ENCODE results near the gene TPMT.
"Not testable (repeated sequence)": the region's sequence is repeated elsewhere in the genome, so short reads cannot be mapped to it uniquely, and the experiment has no call there.

Gene TPMT

GRCh38 chr6:18155864-18156421 lies 1.1 kb upstream of the TPMT start:
- DNase-seq (ENCODE audit: low read depth), result peak; percentile 21

- DNase-seq (ENCODE audit: low read depth), result peak; percentile 99
Measured at GRCh38 chr6:18155150-18155863, 430 bp upstream of the TPMT start, which contains the start of gene KDM1B. Gene KDM1B, plus strand, starts transcription at chr6:18155422. Its CDS starts 4,474 bp downstream, at chr6:18159896.

DNA sequence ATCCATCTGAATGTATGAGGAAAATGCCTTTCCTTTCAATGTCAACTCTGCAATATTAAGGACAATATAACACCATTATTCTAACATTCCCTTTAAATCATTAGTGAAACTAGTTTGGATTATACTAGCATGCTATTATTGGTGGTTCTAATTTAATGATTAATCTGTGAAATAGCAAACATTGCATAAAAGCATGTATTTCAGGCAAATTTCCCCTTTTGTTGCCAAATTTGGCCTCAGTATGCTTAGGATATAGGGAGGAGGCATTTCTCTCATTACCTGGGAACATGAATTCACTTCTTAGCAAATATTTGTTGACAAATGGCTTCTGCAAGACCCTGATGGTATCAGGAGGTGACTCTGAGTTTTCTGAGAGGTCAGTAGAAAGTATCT lies 1.6 kb downstream of the TPMT start:
- no peak for DNase-seq (ENCODE audit: low read depth)

- DNase-seq (ENCODE audit: low read depth), result no peak
Measured at GRCh38 chr6:18151801-18152200, 3.1 kb downstream of the TPMT start.

DNA sequence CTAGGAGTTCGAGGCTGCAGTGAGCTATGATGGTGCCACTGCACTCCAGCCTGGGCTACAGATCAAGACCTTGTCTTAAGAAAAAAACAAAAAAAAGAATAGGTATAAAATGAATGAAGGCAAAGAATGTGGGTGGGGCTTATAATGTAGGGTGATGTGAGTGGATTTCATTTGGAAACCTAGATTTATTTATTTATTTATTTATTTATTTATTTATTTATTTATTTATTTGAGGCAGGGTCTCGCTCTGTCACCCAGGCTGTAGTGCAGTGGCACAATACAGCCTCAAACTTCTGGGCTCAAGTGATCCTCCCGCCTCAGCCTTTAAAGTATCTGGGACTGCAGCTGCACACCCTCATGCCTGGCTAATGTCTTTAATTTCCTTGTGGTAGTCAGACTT lies 3.5 kb downstream of the TPMT start:
- DNase-seq (ENCODE audit: low read depth), result not testable (repeated sequence)

DNA sequence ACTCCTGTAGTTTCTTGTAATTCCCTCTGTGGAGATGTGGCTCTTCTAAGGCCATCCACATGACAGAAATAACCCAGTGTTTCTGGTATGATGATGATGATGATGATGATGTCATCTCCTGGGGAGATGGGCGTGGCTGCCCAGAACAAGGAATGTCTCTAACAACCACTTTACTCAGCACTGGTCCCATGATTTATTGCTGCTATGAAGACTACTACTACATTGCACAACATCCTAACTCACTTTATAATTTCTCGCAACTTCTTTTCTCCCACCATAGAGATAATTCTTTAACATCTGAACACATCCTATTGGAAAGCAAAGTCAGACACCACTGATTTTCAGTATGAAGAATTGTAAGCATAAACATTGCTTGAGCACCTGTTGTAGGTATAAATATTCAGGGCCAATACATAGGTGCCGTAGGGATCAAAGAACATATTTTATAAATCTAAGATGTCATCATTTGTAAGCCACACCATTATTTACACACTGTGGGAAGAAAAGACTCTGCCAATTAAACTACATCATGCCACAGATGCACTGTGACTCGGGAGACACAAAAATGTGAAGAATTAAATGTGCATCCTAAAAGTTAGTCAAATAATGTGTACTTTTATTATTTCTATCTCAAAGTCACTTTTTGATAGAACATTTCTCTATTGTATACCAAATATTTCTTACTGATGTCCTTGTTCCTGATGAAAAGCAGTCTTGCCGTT lies 6.4 kb downstream of the TPMT start:
- DNase-seq (ENCODE audit: low read depth), result no peak

- DNase-seq (ENCODE audit: low read depth), result no peak
Measured at GRCh38 chr6:18147616-18148015, 7.3 kb downstream of the TPMT start.

- no peak for DNase-seq (ENCODE audit: low read depth)
Measured at GRCh38 chr6:18147160-18147559, 7.7 kb downstream of the TPMT start.

GRCh38 chr6:18142591-18142861 lies 12.4 kb downstream of the TPMT start:
- no peak for DNase-seq (ENCODE audit: low read depth)

DNA sequence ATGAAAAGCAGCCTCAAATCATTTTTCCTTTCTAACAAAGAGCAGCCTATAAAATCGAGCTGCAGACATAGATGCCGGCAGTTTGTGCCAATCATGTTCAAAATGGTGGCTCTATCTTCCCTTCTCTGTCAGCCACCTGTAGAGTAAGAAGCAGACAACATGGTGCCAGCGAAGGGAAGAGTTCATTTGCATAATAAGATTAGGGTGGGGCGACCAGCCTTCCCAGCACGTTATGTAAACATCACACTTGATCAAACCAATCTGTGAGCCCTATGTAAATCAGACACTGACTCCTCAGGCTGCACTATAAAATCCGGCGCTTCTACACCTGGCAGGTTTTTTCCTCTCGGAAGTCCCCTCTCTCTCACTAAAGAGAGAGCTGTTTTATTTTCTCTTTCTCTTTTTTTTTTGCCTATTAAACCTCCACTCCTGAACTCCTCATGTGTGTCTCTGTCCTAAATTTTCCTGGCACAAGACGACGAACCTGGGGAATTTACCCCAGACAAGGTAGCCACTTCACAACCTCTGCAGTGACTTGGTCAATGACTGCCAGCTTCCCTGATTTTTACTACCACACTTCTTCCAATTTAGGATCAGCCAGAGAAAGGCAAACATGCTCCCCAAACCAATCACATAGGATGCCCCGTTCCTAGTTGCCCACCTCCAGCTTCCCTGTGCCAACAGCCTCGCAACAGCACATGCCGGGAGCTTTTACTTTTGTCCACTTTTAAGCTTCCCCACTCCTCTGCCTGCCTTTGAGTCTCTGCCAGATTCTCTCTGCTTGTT lies 12.9 kb downstream of the TPMT start:
- DNase-seq (ENCODE audit: low read depth), result no peak

GRCh38 chr6:18139935-18140621 lies 14.8 kb downstream of the TPMT start:
- no peak for DNase-seq (ENCODE audit: low read depth)

DNA sequence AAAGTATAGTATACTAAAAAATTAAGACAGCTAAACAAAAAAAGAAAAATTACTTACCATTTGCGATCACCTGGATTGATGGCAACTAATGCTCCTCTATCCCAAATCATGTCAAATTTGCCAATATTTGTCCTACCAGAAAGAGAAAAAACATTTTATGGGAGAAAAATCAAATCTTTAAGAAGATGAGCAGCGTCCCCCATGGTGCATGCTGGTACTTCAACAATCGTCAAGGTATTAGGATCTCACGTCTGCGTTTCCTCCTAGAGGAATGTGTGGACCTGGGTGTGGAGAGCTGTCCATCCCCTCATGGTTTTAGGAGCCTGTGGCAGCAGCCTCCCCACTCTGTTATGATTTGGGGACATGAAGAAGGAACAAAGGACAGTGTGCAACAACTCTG lies 16.0 kb downstream of the TPMT start:
- no peak for DNase-seq (ENCODE audit: low read depth)

DNA sequence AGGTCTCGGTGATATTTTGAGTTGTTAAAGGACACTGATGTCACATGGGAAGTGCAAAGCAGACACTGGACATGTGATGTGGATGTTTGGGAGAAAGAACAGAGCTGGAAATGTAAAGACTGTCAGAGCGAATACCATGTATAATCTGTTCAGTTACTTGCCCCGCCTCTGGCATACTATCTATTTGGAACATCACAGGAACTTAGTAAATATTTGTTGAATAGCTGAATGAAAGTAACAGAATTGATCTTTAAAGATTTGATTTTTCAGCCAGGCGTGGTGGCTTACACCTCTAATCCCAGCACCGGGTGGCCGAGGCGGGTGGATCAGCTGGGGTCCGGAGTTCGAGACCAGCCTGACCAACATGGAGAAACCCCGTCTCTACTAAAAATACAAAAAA lies 18.6 kb downstream of the TPMT start:
- DNase-seq (ENCODE audit: low read depth), result no peak

DNA sequence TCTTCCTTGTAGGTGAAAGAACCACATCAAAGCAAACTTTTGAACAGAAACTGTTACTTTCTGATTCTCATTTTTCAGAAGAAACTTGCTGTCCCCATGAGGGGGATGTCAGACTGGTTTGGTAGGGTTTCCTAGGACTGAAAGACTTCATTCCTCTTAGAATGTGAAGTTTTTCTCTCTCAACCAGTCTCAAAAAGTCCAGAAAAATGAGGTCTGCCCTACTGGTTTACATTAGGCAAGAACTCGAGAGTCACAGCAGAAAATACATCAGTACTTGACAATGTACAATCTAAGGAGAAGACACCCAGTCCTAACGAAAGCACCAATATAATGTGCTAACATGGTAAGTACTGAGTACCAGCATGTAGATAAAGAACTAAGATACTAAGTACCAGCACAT lies 19.7 kb downstream of the TPMT start:
- no peak for DNase-seq (ENCODE audit: low read depth)

DNA sequence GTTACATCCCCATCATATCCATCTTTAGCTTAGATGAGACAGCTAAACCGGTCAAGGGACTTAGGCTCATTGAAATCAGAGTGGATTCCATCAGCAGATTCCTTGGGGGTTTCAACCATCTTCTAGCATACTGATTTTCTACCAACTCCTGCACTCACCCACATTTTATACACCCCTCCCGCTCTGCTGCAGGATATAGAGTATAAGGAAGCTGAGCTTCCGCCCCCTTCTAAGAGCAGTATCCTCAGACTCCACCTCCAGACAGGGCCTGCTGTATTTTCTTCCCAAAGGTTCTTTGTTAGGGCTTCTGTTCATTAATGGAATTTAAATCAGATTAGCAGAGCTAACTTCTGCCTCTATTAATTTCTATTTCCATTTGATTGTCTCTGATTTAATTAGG lies 22.5 kb downstream of the TPMT start:
- DNase-seq (ENCODE audit: low read depth), result no peak

DNA sequence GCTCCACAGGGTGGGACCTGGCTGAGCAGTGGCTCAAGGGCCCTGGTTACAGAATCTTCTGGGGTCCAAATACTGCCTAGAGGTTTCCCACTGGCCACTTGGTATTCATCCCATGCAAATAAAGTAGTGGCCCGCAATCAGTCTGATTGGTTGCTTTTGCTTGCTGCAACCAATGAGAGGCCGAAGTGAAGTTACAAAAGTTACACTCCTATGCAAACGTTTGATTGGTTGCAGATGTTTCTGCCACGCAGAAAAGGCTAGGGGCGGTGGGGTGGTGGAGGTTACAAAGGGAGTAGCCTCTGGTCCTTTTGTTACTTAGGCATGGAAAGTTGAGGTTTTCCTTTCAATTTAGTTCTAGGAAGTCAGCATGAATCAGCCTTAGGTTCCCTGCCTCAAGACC lies 28.8 kb downstream of the TPMT start:
- DNase-seq (ENCODE audit: low read depth), result no peak

DNA sequence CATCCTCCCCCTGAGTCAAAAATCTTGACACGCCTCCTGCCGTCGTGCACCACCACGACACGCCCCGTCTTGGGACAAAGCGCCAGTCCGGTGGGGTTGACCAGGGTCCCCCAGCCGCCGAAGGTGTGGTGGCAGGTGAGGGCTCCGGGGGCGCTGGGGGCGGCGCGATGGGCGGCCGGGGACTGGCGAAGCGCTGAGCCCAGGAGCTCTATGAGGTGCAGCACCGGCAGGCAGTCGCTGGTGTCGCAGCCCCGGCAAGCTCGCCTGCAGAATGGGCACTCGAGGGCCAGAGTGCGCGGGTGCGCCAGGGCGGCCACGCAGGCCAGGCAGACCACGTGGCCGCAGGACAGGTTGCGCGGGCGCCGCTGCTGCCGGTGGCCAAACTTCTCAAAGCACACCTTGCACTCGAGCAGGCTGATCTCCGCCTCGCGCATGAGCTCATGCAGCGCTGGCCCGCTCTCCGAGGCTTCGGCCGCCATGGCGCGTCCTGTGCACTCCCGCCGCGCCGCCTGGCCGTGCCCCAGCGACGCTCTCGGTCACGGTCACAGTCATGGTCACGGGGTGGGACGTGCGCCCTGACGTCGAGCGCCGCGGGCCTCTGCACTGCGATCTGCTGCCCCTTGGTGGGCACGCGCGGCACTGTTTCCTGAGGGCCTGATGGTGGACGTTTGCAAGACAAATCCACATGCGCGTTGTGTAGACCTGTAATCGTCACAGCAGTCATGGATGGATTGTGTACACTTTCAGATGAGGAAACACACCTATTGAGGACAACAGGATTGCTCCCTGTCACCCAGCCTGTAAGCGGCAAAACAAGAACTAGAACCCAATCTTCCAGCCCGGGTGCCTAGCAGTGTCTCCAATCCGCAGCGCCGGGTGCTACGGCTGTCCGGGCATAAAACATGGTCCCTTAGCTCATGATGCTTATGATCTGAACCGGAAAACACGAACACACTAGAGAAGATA lies 32.5 kb downstream of the TPMT start, which contains the start of gene NHLRC1:
Gene NHLRC1, minus strand, starts transcription at position 550 of the 966 bp plus-strand sequence. Its CDS starts 71 bp downstream, at position 479.
- peak; percentile 50 for DNase-seq (ENCODE audit: low read depth)

GRCh38 chr6:18121580-18122127 lies 33.2 kb downstream of the TPMT start:
- DNase-seq (ENCODE audit: low read depth), result no peak

DNA sequence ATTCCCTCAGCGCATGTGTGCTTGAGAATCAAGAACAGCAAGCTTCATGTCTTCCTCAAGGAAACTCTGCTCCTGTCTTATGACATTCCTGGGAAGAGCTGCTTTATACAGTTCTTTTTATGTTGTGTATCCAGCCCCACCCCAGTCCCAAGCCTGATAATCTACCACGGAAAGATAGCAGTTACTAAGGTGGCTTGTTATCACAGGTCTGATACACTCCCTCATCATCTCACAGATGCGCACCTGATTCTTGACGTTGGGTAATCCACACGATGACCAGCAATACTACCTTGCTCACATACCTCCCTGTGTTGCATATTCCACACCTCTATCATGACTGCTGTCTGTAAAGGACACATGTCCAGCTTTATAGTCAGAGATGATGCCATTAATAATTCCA lies 35.6 kb downstream of the TPMT start:
- no peak for DNase-seq (ENCODE audit: low read depth)

DNA sequence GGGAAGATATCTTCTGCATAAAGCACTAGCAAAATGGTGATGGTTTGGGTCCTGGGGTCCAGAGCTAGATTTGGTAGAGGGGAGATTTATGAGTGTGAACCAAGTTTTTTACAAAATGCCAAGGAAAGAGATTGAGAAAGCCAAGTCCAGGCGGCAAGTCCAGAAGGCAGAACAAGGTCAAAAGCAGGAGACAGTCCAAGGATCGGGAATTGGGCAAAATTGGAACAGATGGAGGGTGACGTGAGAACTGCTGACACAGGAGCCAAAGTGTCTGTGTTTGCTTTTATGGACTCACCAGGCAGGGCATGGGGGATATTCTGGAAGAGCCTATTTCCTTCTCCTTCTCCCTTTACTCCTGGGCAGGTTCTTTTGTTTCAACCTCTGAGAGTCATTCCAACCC lies 36.5 kb downstream of the TPMT start:
- DNase-seq (ENCODE audit: low read depth), result no peak

DNA sequence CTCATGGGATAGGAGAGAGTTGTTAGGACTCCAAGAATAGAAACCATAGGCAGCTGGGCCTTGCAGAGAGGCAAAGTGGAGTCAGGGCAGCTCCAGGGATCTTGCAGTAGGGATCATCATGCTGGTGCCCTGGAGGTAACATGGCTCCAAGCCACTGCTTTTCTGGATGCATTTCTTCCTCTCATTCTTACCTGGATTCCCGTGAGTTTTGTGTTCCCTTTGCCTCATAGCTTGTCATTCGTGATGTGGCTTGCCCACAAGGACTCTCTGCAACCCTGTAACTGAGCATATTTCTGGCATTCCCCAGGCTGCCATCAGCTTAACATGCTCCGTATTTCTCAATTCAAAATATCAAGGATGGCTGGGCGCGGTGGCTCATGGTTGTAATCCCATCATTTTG lies 37.7 kb downstream of the TPMT start:
- no peak for DNase-seq (ENCODE audit: low read depth)

Measured in activated T-helper 1 cell treated with Interleukin-2 at 50 U/mL for 16 hours (primary cell).